Fibroblast of mammary gland (primary cell): ENCODE data around the gene KRT84.

ENCODE experiments used
- DNase-seq: peaks from one replicate; pipeline ENCODE4 v3.0.0-alpha.2; 2010; ENCODE audit warnings: low read depth
- H3K4me3 ChIP-seq: 2 replicates; pipeline ENCODE4 v1.5.1; 2011; ENCODE audit warnings: low read depth, mild to moderate bottlenecking, low read length, moderate library complexity; ENCODE audit not compliant: control insufficient read depth
- TF ChIP-seq, protein P1 (sequence below): conservative IDR thresholded peaks from 2 replicates; pipeline ENCODE4 v1.5.1; 2011; ENCODE audit warnings: low read depth, low read length, inconsistent platforms; ENCODE audit not compliant: control insufficient read depth, insufficient read depth

Gene KRT84

DNA sequence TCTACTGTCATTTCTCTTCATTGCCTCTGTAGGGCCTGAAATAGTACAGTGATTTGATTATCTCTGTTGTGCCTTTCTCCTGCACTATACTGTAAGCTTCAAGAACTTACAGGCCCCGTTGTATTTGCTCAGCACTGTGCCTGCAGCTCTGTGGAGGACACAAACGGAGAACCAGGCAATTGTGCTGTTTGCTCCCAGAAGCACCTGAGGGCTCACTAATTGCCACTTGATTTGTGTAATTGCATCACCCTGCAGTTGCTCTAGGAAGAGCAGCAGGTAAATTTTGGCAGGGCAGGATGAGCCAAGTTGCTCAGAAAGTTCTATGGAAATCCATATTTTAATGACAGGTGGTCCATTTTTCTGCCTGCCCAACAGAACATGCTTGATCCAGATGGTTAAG is 32.3 kb upstream of the KRT84 start:
- TF ChIP-seq, protein P1, sequence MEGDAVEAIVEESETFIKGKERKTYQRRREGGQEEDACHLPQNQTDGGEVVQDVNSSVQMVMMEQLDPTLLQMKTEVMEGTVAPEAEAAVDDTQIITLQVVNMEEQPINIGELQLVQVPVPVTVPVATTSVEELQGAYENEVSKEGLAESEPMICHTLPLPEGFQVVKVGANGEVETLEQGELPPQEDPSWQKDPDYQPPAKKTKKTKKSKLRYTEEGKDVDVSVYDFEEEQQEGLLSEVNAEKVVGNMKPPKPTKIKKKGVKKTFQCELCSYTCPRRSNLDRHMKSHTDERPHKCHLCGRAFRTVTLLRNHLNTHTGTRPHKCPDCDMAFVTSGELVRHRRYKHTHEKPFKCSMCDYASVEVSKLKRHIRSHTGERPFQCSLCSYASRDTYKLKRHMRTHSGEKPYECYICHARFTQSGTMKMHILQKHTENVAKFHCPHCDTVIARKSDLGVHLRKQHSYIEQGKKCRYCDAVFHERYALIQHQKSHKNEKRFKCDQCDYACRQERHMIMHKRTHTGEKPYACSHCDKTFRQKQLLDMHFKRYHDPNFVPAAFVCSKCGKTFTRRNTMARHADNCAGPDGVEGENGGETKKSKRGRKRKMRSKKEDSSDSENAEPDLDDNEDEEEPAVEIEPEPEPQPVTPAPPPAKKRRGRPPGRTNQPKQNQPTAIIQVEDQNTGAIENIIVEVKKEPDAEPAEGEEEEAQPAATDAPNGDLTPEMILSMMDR, result no peak

DNA sequence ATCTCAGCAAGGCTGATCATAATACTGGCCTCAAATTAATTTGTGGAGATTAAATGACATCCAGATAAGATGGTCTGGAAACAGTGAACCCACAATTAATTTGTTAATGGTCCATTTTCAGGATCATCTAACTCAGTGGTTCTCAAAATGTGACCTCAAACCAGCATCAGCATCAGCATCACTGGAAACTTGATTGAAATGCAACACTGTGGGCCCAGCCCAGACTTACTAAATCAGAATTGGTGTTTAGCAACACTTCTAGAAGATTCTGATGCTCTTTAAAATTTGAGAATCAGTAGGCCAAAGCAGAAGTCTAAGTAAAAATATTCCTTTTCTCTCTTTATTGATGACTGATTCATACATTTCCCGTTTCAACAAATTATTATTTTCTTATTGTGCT is 31.3 kb upstream of the KRT84 start:
- TF ChIP-seq, protein P1, result no peak
- DNase-seq, result no peak
- no peak overlapping the region for H3K4me3 ChIP-seq

More for the DNA sequence above, 32.3 kb upstream of the KRT84 start:
- DNase-seq, result no peak
- no peak overlapping the region for H3K4me3 ChIP-seq

DNA sequence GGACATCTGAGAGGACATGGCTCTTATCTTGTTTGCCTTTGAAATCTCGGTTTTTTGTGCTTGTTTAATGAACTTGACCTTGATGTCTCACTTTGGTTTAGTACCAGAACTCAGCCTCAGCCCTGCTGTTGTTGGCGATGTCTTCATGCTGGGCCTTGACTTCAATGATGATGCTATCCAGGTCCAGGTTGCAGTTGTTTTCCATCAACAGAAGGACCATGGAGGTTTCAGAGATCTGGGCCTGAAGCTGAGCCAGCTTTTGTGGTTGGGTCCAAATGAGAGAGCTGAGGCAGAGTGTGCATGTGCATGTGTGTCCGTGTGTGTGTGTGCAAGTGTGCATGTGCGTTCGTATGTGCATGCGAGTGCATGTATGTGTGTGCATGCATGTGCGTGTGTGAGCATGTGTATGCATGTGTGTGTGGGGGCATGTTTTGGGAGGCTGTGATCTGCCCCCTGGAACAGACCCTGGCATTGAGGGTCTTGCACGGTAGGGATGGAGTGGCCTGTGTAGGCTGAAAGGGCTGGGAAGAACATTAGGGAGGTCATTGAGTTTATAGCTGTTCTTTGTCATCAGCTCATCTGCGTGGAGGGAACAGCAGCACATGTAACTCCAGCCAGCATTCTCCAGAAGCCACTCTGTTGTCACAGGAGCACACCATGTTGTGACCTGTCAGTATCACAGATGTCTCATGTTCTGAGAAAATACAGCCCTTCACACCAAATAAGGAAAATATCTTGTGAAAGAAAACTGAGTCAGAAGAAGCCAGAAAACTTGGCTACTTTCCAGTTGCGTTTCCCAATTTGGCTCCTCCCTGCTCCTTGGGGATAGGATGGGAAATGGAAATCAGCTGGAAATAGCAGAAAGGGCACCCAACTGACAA is 30.7 kb upstream of the KRT84 start:
- peak; percentile 98 for DNase-seq
- H3K4me3 ChIP-seq, result no peak overlapping the region
- TF ChIP-seq, protein P1, result no peak

DNA sequence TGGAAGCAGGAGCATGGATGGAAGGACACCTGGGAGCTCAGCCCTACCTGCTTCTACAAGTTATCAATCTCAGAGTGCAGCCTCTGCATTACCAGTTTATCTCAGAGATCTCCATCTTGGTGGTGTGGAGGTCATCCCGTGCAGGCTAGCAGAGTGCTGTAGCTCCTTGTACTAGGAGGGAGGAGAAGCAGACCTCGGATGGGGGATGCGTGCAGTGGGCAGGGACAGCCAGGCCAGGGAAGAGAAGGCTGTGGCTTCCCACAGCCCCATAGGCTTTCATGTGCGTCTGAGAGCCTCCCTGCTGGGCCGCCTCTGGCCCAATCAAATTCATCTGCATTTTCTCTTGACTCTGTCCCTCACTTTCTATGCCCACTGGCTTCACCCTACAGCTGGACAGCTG is 29.5 kb upstream of the KRT84 start:
- no peak overlapping the region for H3K4me3 ChIP-seq
- TF ChIP-seq, protein P1, result no peak
- DNase-seq, result no peak

DNA sequence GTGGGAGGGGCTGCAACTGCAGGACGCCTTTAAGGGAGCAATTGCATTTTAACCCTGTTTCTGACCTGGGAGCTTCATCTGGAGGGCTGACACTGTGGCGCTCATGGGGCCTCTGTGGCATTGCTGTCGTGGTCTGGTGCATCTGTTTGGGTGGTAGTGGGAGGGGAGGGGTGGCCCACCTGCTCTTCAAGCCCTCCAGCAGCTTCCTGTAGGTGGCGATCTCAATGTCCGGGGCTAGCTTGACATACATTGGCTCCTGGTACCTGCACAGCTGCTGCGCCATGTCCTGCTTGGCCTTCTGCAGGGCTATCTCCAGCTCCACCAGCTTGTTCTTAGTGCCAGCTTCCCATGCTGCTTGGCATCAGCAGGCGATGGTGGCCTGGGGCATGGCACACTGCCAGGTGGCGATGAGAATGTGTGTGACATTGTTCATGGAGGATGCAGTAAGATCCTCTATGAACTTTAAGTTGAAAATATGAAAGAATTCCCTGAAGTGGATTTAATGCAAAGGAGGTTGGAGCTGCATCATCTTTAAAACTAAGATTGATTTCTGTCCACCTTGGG is 28.4 kb upstream of the KRT84 start:
- TF ChIP-seq, protein P1, result no peak
- no peak for DNase-seq
- H3K4me3 ChIP-seq, result no peak overlapping the region

DNA sequence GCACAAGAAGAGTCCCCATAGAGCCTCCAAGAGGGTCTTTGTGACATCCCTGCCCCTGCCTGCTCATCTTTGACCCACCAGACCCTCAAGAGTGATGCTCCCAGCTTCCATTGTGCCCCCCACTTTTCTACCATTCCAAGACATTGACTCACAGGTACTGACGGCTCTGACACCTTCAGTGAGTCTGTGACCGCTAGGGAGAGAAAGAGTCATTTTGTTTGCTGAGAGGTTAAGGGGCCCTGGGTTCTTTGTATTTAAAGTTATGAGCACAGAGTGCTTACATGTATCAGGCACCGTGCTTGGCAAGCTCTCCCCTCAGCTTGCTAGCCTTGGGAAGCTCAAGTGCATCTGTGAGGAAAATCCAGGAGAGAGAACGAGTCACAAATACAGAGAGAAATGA is 27.8 kb upstream of the KRT84 start:
- no peak for DNase-seq
- no peak overlapping the region for H3K4me3 ChIP-seq
- TF ChIP-seq, protein P1, result no peak
